ENCODE measurements around the gene GPATCH4.
"Not testable (repeated sequence)": the region's sequence is repeated elsewhere in the genome, so short reads cannot be mapped to it uniquely, and the experiment has no call there.

GPATCH4 gene

DNA sequence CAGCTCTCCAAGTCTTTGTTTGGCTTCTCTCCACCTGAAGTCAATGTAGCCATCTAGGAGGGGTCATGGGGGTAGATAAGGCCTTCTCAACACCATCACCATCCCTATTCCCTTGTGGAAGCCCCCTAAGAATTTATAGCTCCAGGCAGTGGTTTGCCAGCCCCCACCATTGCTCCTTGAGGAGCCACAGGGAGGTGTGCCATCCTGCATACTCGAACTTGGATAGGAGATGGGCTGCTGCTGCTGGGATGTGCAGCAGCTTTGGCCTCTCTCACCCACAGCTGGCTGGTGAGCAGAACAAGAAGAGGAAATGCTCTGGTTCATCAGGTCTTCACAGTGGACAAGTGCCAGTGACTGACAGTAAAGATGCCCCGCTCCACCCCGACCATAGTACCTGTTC lies 4.9 kb downstream of the GPATCH4 start:
- DNase-seq (ENCODE audit: low read depth in 2 of 2), result no peak

DNA sequence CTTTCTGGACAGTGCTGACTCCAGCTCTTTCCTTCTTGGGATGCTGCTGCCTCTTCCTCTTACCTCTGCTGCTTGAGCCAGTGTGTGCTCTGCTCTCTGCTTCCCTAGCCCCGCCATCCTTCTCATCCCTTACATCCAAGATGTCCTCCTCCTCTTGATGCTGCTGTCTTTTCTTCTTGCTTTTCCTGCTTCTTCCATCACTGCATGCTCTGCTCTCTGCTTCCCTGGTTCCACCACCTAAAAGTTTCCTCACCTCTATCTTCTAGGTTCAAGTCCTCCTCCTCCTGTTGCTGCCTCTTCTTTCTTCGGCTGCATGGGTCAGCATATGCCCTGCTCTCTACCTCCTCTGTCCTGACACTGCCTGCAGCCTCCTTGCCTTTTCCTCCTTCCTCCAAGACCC lies 6.3 kb downstream of the GPATCH4 start:
- DNase-seq (ENCODE audit: low read depth in 2 of 2), result no peak

DNA sequence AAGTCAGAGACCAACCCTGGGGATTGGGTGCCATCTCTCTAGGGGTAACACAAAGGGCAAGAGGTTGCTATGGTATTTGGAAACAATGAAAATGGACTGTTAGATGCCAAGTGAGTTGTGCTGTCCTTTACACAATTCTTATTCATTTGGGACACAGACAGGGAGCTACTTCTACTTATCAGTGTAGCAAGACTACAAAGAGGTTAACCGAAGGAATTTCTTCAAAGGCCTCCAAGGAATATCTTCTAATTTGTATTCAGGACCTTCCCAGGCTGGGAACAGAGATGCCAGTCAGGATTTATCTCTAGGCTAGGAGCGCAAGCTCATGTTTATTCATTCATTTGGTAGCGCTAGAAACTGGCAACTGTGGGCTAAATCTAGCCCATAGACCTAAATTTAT lies 7.1 kb downstream of the GPATCH4 start:
- DNase-seq (ENCODE audit: low read depth in 2 of 2), result no peak

DNA sequence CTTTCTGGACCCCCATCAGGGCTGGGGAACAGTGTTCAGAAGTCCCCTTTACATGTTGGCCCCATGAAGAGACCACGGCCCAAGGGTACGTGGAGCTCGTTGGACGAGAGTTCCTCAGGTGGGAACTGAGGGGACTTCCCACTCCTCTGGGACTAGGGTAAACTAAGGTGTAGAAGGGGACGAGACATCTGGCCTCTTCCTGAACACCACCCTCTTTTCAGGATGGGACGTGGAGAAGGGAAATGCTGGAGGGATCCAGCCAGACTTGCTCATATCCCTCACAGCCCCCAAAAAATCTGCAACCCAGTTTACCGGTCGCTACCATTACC lies 7.7 kb downstream of the GPATCH4 start:
- DNase-seq (ENCODE audit: low read depth in 2 of 2), result no peak

DNA sequence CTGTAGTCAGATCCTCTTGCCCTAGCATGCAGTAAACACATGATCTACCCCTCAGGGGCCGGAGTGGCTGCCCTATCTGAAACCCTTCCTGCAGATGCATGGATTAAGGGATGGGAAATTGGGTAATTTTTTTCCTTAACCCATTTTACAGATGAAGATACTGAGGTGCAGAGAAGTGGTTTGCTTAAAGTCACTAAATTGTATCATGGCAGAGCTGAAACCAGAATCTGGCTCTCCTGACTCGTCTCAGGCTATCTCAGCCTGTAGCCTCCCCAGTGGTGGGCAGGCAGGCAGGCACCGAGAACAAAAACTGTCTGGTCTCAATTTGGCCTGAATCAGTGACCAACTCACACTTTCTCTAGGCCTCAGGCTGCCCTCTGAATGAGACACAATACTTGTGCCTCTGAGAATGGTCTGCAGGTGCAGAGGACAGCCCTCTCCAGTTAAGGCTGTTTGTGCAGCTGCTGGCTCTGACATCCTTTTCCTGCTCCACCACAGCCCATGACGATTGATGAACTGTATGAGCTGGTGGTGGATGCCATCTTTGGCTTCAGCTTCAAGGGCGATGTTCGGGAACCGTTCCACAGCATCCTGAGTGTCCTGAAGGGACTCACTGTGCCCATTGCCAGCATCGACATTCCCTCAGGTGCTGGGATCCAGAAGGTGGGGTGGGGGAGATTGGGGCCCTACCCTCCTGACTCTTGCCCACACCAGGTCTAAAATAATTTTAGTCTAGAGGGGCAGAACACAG lies 8.2 kb downstream of the GPATCH4 start:
- DNase-seq (ENCODE audit: low read depth in 2 of 2), result no peak

DNA sequence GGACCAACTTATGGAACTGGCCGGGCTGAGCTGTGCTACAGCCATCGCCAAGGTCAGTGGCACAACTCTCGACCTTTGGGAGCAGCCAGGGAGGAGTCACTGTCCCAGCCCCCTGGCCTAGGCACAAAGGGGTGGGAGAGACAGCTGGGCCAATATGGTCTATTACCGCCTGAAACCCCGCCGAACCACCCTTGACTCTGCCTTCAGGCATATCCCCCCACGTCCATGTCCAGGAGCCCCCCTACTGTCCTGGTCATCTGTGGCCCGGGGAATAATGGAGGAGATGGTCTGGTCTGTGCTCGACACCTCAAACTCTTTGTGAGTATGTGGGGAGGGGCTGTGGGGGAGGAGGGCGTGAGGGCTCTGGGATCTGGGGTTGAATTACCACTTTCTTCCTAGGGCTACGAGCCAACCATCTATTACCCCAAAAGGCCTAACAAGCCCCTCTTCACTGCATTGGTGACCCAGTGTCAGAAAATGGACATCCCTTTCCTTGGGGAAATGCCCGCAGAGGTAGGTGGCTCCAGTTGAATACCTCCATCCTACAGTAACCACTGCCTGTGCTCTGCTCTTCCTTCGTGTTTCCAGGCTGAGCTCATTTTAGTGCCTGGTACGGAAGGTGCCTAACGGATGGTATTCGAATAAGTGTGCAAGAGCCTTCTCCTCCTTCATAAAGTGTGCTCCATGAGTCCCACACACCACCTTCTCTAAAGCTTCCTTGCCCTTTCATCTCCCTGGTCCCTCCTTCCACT lies 8.9 kb downstream of the GPATCH4 start:
- DNase-seq (ENCODE audit: low read depth in 2 of 2), result no peak

DNA sequence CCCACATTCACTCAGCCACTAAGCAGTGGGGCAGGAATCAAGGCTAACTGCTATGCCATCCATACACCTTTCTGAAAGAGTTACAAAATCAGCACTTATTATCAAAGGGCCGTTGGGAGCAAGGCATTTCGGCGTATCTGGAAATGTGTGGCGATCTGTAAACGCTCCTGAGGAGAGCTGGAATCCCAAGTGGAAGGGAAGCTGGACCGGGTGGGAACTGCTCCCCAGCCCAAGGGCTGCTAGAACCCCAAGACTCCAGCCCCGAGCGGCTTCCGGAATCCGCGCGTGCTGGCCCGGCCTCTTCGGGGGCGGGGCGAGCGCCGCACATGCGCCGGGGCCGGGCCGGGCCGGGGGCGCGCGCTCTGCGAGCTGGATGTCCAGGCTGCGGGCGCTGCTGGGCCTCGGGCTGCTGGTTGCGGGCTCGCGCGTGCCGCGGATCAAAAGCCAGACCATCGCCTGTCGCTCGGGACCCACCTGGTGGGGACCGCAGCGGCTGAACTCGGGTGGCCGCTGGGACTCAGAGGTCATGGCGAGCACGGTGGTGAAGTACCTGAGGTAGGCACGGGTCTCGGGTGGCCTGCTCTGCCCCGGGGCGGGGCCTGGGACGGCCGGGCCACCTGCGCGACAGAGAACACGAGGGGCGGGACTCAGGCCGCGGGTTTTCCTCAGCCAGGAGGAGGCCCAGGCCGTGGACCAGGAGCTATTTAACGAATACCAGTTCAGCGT lies 9.7 kb downstream of the GPATCH4 start, which contains the start of gene NAXE:
TSS of gene NAXE (plus strand) at position 345 of the 726 bp plus-strand sequence. CDS start at position 374, 29 bp downstream.
- DNase-seq (ENCODE audit: low read depth in 2 of 2), result peak in 1 of 2 donors; percentile 37

DNA sequence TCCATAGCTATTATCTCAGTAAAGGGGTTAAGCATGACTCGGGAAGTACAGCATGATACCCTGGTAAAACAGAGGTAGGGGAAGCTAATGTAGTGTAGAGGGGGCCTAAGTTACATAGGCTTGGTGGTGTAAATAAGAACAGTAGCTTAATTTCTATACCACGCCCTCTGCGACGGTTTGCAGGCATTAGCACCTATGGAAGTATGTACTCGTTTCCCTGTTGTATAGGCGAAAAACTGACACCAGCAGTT lies 10.2 kb downstream of the GPATCH4 start:
- no peak for DNase-seq (ENCODE audit: low read depth in 2 of 2)

DNA sequence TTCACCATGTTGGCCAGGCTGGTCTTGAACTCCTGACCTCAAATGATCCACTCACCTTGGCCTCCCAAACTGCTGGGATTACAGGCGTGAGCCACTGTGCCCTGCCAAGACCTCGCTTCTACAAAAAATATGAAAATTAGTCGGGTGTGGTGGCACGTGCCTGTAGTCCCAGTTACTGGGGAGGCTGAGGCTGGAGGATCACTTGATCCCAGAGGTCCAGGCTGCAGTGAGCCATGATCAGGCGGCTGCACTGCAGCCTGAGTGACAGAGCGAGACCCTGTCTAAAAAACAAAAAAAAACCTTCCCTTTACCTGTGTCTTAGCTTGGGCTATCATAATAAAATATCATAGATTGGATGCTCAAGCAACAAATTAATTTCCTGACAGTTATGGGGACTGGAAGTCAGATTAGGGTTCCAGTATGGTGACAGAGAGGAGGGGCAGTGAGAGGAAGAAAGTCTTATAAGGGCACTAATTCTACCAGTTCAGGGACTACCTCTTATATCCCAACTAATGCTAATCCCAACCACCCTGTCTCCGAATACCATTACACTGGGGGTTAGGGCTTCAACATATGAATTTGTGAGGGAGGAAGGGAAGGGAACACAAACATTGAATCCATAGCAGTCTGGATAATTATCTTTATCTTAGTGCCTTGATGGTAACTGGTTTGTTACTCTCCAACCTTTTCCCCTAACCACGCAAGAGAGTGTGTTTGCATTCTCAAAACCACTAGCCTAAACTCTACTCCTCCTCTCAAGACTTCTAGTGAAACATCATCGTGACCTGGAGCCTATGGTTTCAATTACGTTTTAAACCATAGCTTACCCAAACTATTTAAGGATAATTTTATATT lies 10.7 kb downstream of the GPATCH4 start:
- DNase-seq (ENCODE audit: low read depth in 2 of 2), result no peak

DNA sequence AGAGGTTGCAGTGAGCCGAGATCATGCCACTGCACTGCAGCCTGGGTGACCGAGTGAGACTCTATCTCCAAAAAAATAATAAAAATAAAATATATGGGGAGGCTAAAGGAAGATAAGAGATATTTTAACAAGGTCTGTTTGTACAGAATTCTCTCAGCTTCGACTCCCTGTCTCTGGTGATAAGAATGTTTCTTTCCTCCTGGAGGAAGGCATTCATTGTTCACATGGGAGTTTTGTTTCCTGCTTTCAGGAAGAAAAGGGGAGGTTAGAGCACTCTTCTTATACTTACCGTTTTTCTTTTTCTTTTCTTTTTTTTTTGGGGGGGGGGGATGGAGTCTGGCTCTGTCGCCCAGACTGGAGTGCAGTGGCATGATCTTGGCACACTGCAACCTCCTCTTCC lies 11.7 kb downstream of the GPATCH4 start:
- no peak for DNase-seq (ENCODE audit: low read depth in 2 of 2)

DNA sequence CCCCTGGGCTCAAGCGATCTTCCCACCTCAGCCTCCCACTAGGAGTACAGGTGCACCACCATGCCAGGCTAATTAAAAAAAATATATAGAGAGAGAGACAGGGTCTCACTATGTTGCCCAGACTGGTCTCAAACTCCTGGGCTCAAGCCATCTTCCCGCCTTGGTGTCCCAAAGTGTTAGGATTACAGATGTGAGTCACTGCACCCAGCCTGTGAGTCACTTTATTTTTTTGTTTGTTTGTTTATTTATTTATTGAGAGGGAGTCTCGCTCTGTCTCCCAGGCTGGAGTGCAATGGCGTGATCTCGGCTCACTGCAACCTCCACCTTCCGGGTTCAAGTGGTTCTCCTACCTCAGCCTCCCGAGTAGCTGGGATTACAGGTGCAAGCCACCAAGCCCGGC lies 13.4 kb downstream of the GPATCH4 start:
- not testable (repeated sequence) for DNase-seq (ENCODE audit: low read depth in 2 of 2)

DNA sequence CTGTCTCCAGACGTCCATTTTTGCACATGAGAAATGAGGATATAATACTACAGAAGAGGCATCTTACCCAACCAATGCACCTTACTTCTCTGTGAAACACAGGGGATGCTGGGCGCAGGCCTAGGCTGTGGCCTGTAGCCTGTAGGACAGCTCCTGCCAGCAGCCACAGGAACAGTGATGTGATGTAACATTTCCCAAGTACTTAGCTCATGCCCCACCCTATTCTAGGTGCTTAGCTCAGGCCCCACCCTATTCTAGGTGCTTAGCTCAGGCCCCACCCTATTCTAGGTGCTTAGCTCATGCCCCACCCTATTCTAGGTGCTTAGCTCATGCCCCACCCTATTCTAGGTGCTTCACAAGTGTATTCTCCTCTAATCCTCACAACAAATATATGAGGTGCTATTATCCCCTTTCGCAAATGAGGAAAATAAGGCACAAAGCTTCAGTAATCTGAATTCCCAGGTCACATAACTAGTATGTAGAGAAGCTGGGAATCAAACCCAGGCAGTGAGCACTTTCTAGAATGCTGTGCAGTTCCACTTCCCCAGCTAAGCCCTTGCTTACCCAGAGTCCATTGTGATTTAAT lies 14.3 kb downstream of the GPATCH4 start:
- DNase-seq (ENCODE audit: low read depth in 2 of 2), result no peak

DNA sequence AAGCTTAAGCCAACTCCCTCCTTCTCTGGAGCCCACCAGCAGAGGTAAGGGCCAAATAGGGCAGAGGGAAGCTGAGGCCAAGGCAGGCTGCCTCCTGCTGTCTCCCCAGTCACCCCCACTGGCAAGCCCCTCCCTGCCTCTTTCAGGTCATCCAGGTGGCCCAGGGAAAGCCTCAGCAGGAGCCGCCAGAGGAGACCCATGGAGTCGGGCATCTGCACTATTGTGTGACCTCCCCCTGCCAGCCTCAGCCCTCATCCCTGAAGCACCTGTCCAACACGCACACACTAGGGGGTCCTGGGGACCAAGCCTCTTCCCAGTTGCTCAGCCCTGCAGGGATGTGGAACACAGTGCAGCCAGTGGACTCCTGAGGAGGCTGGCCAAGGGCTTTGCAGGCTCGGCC lies 15.0 kb downstream of the GPATCH4 start:
- no peak for DNase-seq (ENCODE audit: low read depth in 2 of 2)

DNA sequence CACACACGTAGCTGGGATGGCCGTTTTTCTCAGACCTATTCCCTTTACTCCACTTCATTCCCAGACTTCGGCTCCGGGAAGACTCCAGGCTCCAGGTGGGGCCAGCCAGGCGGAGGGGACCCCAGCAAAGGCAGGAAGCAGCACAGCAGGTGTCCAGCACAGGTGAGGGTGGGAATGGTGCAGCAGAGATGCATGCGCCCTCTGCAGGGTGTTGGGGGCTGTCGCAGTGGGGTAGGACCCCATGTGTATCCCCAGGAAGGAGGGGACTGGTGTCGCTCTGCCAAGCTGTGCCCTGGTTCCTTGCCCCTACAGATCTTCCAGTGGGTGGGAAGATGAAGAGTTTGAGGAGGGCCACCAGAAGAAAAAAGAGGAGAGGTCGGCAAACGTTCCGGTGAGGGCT lies 16.5 kb downstream of the GPATCH4 start:
- no peak for DNase-seq (ENCODE audit: low read depth in 2 of 2)

DNA sequence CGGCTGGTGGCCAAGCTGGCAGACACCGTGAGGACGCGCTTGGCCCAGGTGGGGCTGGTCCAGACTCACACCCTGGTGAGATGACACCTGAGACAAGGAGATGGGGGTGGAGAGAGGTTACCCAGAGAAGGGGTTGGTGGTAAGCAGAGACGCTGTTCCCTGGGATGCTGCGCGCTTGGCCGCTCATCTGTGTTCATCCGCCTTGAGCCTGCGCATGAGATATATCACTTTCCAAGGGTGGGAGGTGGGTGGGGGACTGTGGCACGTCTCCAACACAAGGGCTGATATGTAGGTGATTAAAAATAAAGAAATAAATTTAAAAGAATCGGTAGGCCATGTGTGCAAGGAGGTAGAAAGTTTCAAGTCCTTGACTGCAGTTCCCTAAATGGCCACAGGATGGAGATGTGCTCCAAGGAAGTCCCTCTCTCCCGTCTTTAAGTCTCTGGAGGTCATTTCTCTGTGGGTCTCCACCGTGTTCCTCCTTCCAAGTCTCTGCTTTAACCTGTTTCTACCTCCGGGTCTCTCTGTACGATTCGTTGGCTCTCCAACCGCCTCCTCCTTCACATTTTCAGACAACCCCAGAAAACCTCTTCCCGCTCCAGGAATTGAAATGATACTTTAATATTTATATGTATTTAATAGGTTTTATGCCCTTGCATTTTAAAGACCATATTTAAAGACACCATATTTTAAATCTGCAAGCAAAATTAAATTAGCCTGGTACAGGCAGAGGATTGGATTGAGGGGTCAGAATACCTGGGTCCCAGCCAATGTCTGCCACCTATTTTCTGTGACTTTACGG lies 17.3 kb downstream of the GPATCH4 start:
- peak; percentile 56 to 62 for DNase-seq (ENCODE audit: low read depth in 2 of 2)

DNA sequence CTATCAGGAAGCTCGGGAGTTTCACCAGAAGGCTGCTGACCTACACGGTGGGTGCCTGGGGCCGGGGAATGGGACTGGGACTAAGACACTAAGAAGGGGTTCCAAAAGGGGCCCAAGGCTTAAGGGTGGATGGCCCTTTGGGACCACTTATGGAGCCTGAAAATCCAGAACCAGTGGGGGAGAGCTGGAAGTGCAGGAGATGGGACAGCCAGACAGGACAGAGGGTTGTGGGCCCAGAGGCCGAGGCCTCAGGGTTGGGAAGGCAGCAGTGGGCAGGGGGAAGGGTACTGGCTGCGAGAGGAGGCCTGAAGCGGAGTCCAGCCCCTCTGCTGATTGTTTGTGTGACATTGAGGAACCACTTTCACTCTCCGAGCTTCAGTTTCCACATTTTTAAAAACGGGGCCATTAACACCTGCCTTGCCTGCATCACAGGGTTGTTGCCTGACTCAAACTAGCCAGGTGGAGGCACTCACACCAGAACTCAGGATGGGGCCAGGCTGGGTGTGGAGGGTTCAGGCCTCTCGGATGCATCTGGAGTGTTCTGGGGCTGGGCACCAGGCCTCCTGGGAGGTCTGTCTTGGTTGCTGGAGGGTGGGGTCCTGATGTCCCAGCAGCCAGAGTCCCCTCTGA lies 18.8 kb downstream of the GPATCH4 start:
- DNase-seq (ENCODE audit: low read depth in 2 of 2), result no peak

DNA sequence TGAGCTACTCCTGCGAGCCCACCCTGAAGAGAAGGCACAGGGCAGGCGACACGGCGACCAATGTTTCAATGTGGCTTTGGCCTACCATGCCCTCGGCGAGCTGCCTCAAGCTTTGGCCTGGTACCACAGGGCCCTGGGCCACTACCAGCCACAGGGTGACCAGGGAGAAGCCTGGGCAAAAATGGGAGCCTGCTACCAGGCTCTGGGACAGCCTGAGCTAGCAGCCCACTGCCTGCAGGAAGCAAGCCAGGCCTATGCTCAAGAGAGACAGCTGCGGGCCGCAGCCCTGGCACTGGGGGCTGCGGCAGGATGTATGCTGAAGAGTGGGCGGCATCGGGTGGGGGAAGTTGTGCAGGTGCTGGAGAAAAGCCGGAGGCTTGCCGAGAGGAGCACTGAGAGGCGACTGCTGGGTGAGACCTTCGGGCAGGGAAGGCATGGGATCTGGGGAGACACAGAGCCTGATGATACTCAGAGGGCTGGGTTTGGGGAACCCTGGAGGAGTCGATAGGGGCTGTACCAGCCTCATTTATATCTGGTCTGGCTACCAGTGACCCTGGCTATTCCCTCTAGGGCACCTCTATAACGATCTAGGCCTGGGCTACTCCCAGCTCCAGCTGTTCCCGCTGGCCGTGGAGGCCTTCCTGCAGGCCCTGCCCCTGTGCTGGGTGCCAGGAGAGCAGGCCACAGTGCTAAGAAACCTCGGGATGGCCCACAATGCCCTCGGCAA lies 19.5 kb downstream of the GPATCH4 start:
- DNase-seq (ENCODE audit: low read depth in 2 of 2), result peak in 1 of 2 donors; percentile 27

DNA sequence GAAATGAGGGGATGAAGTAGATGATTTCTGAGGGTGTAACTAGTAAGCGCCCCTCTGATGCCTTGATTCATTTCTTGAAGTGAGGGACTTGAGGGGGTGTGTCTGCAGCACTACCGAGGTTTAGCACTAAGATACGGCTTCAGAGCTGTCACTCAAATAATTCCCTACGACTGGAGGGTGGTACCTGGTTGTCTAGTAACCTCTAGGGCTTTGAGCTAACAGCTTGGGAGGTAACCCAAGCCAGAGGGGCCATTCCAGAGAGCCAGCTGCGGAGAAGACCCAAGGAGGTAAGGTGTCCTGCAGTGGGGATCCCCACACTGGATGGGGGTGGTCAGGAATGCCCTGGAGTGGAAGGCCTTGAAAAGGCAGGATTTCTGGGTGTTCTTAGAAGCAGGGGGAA lies 21.8 kb downstream of the GPATCH4 start, which contains the start of gene TTC24:
TSS of gene TTC24 (plus strand) at position 252 of the 400 bp plus-strand sequence. CDS start 1,642 bp downstream, outside the sequence.
- DNase-seq (ENCODE audit: low read depth in 2 of 2), result no peak

DNA sequence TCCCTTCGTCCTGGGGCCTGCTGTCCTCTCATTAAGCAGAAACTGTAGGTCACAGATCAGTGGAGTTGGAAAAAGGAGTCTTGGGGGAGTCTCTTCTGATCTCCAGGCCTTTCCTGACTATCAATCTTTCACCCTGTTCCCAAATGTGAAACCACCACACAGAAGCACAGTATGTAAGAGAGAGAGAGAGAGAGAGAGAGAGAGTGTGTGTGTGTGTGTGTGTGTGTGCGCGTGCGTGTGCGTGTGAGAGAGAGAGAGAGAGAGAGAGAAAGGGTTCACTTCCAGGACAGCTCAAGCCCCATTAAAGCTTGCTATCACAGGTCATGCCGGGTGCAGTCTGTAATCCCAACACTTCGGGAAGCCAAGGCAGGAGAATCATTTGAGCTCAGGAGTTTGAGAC lies 23.2 kb downstream of the GPATCH4 start:
- DNase-seq (ENCODE audit: low read depth in 2 of 2), result no peak

DNA sequence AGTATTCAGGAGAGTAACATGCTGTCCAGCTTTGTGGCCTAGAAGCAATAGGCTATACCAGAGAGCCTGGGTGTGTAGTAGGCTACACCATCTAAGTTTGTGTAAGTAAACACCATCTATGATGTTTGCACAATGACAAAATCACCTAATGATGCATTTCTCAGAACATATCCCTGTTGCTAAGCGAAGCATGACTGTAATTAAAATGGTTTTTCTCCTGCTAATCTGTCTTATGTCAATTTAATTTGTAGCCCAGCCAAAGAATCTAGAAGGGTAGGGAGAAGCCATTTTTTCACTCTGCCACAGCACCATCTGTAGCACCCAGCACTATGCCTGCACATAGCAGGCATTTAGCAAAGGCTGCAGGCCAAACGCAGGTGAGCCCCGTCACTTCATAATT lies 23.7 kb downstream of the GPATCH4 start:
- DNase-seq (ENCODE audit: low read depth in 2 of 2), result no peak
